Esophagus (tissue), 2 donors: ENCODE data around the gene OR8J1. TPM values are rescaled to one million over a fixed set of nuclear protein-coding genes. Genes with fewer than 3 reads are reported as not detected.
"Not testable (repeated sequence)": the region's sequence is repeated elsewhere in the genome, so short reads cannot be mapped to it uniquely, and the experiment has no call there.

Experiments
- H3K27ac ChIP-seq, 2 donors: one replicate each; pipeline ENCODE4 v1.5.1; 2013; ENCODE audit warnings: low read depth in 2 of 2, mild to moderate bottlenecking in 2 of 2, inconsistent platforms in 1 of 2, low read length in 1 of 2, moderate library complexity in 1 of 2
- H3K27me3 ChIP-seq, 2 donors: one replicate each; pipeline ENCODE4 v1.6.1; 2013; ENCODE audit warnings: low read length in 2 of 2, control low read depth in 1 of 2, mild to moderate bottlenecking in 1 of 2; ENCODE audit not compliant: insufficient read depth in 2 of 2, control insufficient read depth in 1 of 2
- H3K36me3 ChIP-seq, 2 donors: one replicate each; pipeline ENCODE4 v1.6.1; 2013; ENCODE audit warnings: low read length in 1 of 2; ENCODE audit not compliant: control insufficient read depth in 2 of 2, insufficient read depth in 2 of 2
- H3K4me1 ChIP-seq, 2 donors: one replicate each; pipeline ENCODE4 v1.6.1; 2013; ENCODE audit warnings: low read length in 1 of 2; ENCODE audit not compliant: control insufficient read depth in 2 of 2, insufficient read depth in 2 of 2
- H3K4me3 ChIP-seq, 2 donors: one replicate each; pipeline ENCODE4 v1.5.1; 2013; ENCODE audit warnings: low read length in 2 of 2, mild to moderate bottlenecking in 2 of 2, low read depth in 1 of 2, moderate library complexity in 1 of 2
- H3K9me3 ChIP-seq, 2 donors: one replicate each; pipeline ENCODE4 v1.6.1; 2013; ENCODE audit warnings: mild to moderate bottlenecking in 2 of 2, low read depth in 1 of 2, low read length in 1 of 2, moderate library complexity in 1 of 2; ENCODE audit not compliant: control insufficient read depth in 2 of 2, insufficient read depth in 1 of 2
- WGBS, 2 donors: extraction: QIAGEN DNeasy Blood & Tissue Kit; methylation state at CpG; one replicate each; pipeline ENCODE4 v1.1.7; 2013; 5-methylcytosine and 5-hydroxymethylcytosine counted together
- polyA plus RNA-seq, 2 donors: library from polyadenylated mRNA; stranded (reverse); fragments of 200-250 nt; gene quantifications; one replicate each; pipeline ENCODE4 v1.2.3, GENCODE V29; 2013
- donor health status: healthy with polysubstance abuse.
- donor health status: Bipolar disorder and iron deficiency.

The OR8J1 gene
- polyA plus RNA-seq, 2 donors: not detected

GRCh38 chr11:56394381-56394780, 40.3 kb downstream of the OR8J1 start:
- H3K36me3 ChIP-seq: no peaks in the 10 kb centered on the region
- H3K27me3 ChIP-seq: no peaks in the 10 kb centered on the region
- WGBS, 2 donors: 82 to 89% methylated on average over 3 of the region's 3 CpGs
- no peaks in the 10 kb centered on the region for H3K4me1 ChIP-seq
- no peak overlapping the region for H3K27ac ChIP-seq
- H3K9me3 ChIP-seq: no peaks in the 10 kb centered on the region
- no peak overlapping the region for H3K4me3 ChIP-seq

GRCh38 chr11:56396047-56396446, 42.0 kb downstream of the OR8J1 start:
- WGBS, 2 donors: 55 to 56% methylated on average over 3 of the region's 3 CpGs
- Histone ChIP-seq H3K4me3 (no peak overlapping the region), H3K4me1 (no peaks in the 10 kb centered on the region), H3K36me3 (no peaks in the 10 kb centered on the region), H3K27me3 (no peaks in the 10 kb centered on the region), H3K9me3 (no peaks in the 10 kb centered on the region), H3K27ac (no peak overlapping the region)

GRCh38 chr11:56401858-56402461, 47.9 kb downstream of the OR8J1 start:
- H3K27me3 ChIP-seq, H3K9me3 ChIP-seq, H3K4me3 ChIP-seq, H3K4me1 ChIP-seq, H3K27ac ChIP-seq, H3K36me3 ChIP-seq: not testable (repeated sequence)
- WGBS, 2 donors: 88 to 93% methylated on average over 26 to 27 of the region's 27 CpGs

- WGBS, 2 donors: 79 to 88% methylated on average over 2 of the region's 2 CpGs
- Histone ChIP-seq H3K27me3 (no peaks in the 10 kb centered on the region), H3K4me3 (no peak overlapping the region)
Measured at GRCh38 chr11:56404393-56404792, 50.3 kb downstream of the OR8J1 start.

GRCh38 chr11:56410801-56411200, 56.7 kb downstream of the OR8J1 start:
- no peaks in the 10 kb centered on the region for H3K9me3 ChIP-seq
- H3K27ac ChIP-seq: no peak overlapping the region
- no peaks in the 10 kb centered on the region for H3K36me3 ChIP-seq
- H3K27me3 ChIP-seq: no peaks in the 10 kb centered on the region
- no peaks in the 10 kb centered on the region for H3K4me1 ChIP-seq
- H3K4me3 ChIP-seq: no peak overlapping the region

More at GRCh38 chr11:56404393-56404792, 50.3 kb downstream of the OR8J1 start:
- Histone ChIP-seq H3K36me3 (no peaks in the 10 kb centered on the region), H3K27ac (no peak overlapping the region), H3K9me3 (peaks cover 2 to 5% of the 10 kb centered on the region in 2 donors), H3K4me1 (no peaks in the 10 kb centered on the region)

Other genes starting within 250 kb of the OR8J1 start
- not detected for gene OR8H3, start 231.9 kb upstream of the OR8J1 start, polyA plus RNA-seq
- gene OR8J3, start 214.1 kb upstream of the OR8J1 start, polyA plus RNA-seq: not detected
- gene OR8K5, start 194.0 kb upstream of the OR8J1 start, polyA plus RNA-seq: not detected
- not detected for gene OR5J2, start 177.7 kb upstream of the OR8J1 start, polyA plus RNA-seq
- not detected for gene OR5T2, start 120.0 kb upstream of the OR8J1 start, polyA plus RNA-seq
- gene OR5T3, start 102.0 kb upstream of the OR8J1 start, polyA plus RNA-seq: not detected
- not detected for gene OR5T1, start 80.1 kb upstream of the OR8J1 start, polyA plus RNA-seq
- gene OR8H1, start 62.0 kb upstream of the OR8J1 start, polyA plus RNA-seq: not detected
- not detected for gene OR8K3, start 39.1 kb upstream of the OR8J1 start, polyA plus RNA-seq
- not detected for gene OR8K1, start 8.3 kb upstream of the OR8J1 start, polyA plus RNA-seq
- gene OR8U1, start 21.3 kb downstream of the OR8J1 start, polyA plus RNA-seq: not detected
- gene OR5AL1, start 58.4 kb downstream of the OR8J1 start, polyA plus RNA-seq: not detected
- not detected for gene OR5M3, start 119.1 kb downstream of the OR8J1 start, polyA plus RNA-seq
- not detected for gene OR5M8, start 137.1 kb downstream of the OR8J1 start, polyA plus RNA-seq
- not detected for gene OR5M11, start 189.0 kb downstream of the OR8J1 start, polyA plus RNA-seq
- gene OR5M10, start 223.4 kb downstream of the OR8J1 start, polyA plus RNA-seq: not detected